NCI-H128 (cell line): ENCODE data around the gene RNF181.
"Not testable (repeated sequence)": the region's sequence is repeated elsewhere in the genome, so short reads cannot be mapped to it uniquely, and the experiment has no call there.

ENCODE experiments used
- DNase-seq: peaks from one replicate; lab custom pipeline; 2025; ENCODE audit not compliant: unreplicated experiment; lab: John Stamatoyannopoulos, UW

The RNF181 gene

DNA sequence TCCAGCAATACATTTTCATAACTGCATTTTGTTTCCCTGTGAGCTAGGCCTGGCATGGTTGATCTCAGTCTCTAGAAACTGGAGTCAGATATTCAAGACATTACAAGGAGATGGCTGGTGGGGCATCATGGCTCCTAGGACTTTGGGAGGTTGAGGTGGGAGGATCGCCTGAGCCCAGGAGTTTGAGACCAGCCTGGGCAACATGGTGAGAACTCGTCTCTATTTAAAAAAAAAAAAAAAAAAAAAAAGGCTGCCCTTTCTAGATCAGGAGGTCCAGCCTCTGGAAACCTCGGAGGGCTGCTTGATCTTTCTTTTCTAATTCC, 18.5 kb upstream of the RNF181 start:
- DNase-seq = no peak

DNA sequence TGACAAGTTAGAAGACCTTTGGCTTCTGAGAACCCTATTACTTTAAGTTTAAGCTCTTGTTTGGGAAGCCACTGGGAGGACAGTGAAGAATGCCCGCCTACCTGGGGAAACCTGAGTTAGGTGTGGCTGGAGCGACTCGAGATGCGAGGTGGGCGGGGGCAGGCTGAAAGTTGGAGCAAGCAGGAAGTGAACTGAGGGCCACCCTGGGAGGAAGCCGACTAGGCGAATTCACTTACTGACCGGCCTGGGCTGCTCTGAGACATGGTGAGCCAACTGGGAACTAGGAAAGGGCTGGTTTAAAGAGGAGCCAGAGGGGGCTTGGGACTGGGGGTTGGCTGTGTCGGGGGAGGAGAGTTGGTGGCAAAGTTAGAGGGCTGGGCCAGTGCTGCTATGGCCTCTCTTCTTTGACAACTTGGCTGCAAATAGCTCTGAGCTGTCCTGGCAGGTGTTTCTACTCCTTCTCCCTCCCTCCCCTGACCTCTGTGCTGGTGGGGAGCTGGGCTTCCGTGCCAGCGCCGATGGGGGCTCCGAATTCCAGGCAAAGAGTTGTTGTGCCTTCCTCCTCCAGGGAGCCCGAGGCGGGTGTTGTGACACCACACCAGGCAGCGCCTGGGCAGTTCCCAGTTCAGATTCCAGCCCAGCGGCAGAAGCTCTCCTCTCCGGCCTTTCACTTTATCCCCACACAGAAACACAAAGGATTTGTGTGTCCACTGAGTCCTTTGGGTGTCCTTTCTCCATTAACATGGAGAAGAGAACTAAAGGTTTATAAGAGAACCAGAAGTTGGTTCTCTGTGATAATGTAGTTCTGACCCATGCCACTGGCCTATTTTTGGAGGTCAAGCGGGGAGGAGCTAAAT, 17.9 kb upstream of the RNF181 start, which contains the start of gene VAMP8:
Gene VAMP8, plus strand, starts transcription at position 201 of the 857 bp plus-strand sequence. Its CDS starts 61 bp downstream, at position 262.
- no peak for DNase-seq

DNA sequence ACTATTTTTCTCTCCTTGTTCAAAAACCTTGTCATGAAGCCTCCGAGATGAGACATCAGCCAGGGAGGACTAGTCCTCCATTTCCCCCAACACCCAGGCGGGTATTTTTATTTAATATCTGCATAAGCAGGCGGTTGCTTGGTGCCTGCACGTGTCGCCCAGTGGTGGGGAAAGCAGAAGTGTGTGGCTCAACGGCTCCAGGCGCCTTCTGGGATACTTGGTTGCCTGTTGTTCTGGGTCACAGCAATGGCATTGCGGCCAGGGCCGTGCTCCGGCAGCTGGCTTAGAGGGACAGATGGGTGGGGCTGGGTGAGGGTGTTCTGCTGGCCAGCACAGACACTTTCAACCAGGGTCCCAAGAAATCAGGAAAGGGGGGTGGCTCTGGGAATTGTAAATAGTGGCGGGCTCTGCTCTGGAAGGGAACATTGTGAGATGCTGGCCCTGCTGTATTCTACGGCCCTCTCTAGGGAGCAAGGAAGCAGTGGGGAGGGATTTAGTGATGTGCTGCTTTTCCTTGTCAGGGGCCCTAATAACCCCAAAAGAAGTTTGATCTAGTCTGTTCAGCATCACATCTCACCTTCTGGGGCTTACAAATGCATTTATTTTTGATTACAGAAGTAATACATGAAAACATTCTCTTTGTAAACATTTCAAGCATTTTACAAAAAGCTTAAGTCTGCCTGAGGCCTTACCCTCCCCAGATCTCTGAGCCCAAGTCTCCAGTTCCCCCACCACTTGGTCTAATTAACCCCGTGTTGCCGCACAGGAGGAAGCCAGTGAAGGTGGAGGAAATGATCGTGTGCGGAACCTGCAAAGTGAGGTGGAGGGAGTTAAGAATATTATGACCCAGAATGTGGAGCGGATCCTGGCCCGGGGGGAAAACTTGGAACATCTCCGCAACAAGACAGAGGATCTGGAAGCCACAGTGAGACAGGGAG, 17.0 kb upstream of the RNF181 start:
- DNase-seq = no peak

GRCh38 chr2:85579266-85579935, 16.1 kb upstream of the RNF181 start:
- no peak for DNase-seq

DNA sequence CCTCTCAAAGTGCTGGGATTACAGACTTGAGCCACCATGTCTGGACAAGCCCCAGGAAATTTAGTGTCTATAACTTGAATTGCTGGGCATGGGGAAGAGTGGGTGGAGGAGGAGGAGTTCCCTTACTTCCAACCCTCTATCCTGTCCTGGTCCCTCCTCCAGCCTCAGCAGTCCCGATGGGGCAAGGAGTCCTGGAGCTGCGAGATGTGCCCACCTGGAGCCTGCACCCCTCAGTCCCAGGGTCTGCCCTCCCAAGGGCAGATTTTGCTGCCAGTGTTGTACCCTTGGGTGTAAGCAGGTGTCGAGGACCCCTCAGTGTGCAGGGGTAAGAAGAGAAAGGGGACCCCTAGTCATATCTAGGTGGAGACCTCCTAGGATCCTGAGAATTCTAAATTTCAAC, 15.3 kb upstream of the RNF181 start:
- DNase-seq = no peak

GRCh38 chr2:85582492-85582891, 13.1 kb upstream of the RNF181 start:
- no peak for DNase-seq

DNA sequence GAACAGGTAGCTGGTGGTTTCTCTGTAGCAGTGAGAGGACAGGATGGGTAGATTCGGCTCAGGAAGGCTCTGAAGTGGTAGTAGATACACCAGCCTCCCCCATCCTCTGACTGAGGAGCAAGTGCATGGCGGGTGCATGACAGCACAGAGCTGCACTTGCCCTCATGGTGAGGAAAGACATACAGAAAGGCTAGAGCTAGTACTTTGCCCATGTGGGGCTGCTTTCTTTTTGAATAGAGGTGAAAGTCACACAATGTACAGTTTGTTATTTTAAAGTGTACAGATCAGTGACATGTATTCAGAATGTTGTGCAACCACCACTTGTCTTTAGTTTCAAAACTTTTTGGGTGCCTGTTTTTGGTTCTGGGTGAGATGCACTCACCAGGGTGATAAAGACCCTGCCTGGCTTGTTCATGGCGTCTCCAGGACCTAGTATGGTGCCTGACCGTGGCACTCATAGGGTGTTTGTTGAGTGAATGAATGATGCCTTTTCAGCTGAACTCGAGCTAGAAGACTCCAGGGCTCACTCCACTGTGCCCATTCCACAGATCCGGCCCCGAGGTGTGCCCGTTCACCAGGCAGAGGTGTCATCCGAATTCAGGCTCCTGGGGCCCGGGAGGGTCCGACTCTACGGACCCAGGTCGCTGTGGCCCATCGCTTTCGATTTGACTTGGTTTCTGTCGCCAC, 11.7 kb upstream of the RNF181 start:
- DNase-seq = no peak

DNA sequence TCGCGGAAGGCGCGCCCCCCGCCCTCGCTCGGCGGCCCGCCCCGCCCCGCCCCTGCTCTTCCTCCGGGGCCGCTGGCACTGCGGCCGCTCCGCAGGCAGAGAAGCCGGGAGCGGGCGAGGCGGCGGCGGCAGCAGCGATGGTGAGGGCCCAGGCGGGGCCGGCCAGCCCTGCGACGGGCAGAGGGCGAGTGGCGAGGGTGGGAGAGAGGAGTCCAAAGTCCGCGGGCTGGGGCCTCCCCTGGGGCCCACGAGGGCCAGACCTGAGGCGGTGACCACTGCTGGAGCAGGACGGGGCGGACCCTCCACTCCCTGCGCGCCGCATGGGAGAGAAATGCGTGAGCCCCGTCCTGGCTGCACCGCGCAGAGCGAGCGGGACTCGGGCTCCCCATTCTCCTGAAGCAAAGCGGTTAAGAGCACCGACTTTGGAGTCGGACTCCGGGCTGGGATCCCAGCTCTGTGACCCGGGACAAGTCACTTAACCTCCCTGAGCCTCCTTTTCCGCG, 11.1 kb upstream of the RNF181 start, which contains the start of gene VAMP5:
Gene VAMP5, plus strand, starts transcription at position 78 of the 503 bp plus-strand sequence. Its CDS starts 60 bp downstream, at position 138.
- DNase-seq = no peak

- no peak for DNase-seq
Measured at GRCh38 chr2:85584857-85585780, 10.4 kb upstream of the RNF181 start.

GRCh38 chr2:85585781-85586105, 9.8 kb upstream of the RNF181 start:
- no peak for DNase-seq

DNA sequence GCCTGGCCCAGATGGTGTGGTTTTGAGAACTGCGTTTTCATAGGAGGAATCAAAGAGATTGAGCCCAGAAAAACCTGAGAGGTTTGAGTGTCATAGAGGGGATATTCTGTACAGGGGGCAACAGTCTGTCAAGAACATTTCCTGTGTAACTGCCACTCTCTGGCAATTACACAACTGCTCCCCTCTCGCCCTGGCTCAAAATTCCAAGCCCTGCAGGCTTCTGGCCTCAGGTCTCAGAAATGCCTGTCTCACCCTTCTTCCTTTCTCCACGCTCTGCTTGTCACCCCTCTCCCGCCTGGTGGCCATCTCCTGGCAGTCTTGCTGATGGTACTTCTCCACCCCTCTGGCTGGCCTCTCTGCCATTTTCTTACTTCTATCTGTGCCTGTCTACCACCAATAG, 7.3 kb upstream of the RNF181 start:
- no peak for DNase-seq

DNA sequence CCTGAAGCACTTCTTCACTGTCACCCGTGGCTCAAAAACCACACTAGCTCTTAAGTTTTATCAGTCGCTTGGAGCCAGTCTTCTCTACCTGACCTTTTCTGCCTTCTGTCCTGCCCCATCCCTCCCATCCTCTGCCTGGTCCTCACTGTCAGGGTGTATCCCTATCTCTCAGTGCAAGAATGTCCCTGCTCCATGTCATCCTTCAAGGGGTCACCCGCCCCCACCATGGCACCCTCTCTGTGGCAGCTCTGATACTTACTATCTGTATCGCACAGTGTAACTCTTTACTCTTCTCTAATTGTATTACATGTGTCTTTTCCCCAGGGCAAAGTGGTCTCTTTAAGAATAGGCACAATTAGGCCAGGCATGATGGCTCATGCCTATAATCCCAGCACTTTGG, 6.9 kb upstream of the RNF181 start:
- no peak for DNase-seq

DNA sequence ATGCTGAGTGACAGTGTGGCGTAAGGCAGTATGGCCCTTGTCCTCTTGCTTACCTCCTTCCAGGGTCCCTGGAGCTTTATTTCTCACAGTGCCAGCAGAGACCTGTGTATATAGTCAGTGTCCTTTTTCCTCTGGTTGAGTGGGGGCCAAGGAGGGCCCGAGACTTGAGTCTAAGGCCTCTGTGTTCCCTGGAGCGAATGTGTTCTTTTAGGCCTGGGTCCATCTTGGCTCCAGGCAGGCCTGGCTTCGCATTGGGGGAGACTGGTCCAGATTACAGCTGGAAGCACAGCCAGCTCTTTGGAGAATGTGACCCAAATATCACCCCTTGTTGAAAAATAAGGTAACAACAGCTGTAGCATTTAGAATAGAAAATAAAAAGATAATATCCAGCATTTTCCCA, 6.4 kb upstream of the RNF181 start:
- DNase-seq = no peak

GRCh38 chr2:85589982-85590791, 5.4 kb upstream of the RNF181 start:
- DNase-seq = no peak

DNA sequence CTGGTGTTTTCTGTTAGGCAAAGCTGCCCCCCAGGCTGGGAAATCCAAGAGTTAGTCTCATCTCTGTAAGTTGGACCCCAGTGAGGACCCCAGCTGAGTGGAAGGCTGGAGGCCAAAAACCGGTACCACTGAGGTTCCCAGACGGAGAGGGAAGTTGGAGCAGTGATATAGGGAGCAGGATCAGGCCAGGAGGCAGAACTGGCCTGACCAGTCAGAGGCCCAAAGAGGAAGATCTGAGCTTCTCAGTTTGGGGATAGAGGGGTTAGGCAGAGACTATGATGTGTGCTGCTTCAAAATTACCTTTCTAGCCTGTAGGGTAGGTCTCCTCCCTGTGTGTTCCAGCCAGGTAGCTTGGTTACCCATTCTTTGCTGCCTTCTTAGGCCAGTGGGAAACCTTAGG, 4.6 kb upstream of the RNF181 start:
- no peak for DNase-seq

- DNase-seq = no peak
Measured at GRCh38 chr2:85591563-85591962, 4.0 kb upstream of the RNF181 start.

DNA sequence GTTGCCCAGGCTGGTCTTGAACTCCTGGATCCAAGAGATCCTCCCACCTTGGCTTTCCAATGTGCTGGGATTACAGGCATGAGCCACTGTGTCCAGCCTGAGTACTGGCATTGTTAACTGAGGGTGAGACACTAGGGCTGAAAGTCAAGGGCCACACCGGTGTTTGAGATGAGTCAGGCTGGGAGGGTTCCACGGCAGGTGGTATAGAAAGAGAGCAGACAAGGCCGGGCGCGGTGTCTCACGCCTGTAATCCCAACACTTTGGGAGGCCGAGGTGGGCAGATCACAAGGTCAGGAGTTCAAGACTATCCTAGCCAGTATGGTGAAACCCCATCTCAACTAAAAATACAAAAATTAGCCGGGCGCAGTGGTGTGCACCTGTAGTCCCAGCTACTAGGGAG, 3.2 kb upstream of the RNF181 start:
- DNase-seq = not testable (repeated sequence)

GRCh38 chr2:85593023-85593422, 2.5 kb upstream of the RNF181 start:
- no peak for DNase-seq
